Hepatocyte (in vitro differentiated cells): ENCODE results near the gene MINDY3. TPM values are rescaled to one million over a fixed set of nuclear protein-coding genes. Genes with fewer than 3 reads are reported as not detected.

ENCODE experiments used
- DNase-seq: peaks from one replicate; pipeline ENCODE4 v3.0.0-alpha.2; 2016; ENCODE audit warnings: low spot score
- H2AFZ ChIP-seq: fragments of 200-600 bp; sonication (generic); 2 replicates; pipeline ENCODE4 v1.6.0; 2016; ENCODE audit warnings: antibody characterized with exemption, mild to moderate bottlenecking
- H3K27ac ChIP-seq: fragments of 200-600 bp; sonication (generic); 2 replicates; pipeline ENCODE4 v1.5.1; 2016; ENCODE audit warnings: mild to moderate bottlenecking
- H3K27me3 ChIP-seq: fragments of 200-600 bp; sonication (generic); 2 replicates; pipeline ENCODE4 v1.6.1; 2016
- H3K36me3 ChIP-seq: fragments of 200-600 bp; sonication (generic); replicated peaks from 2 replicates; pipeline ENCODE4 v1.5.1; 2016; ENCODE audit warnings: low read depth; ENCODE audit not compliant: insufficient read depth
- H3K4me1 ChIP-seq: fragments of 200-600 bp; sonication (generic); 2 replicates; pipeline ENCODE4 v1.5.1; 2016; ENCODE audit warnings: mild to moderate bottlenecking, moderate library complexity; ENCODE audit not compliant: insufficient read depth
- H3K4me2 ChIP-seq: fragments of 200-600 bp; sonication (generic); 2 replicates; pipeline ENCODE4 v1.6.0; 2016
- H3K4me3 ChIP-seq: fragments of 200-600 bp; sonication (generic); 2 replicates; pipeline ENCODE4 v1.5.1; 2016; ENCODE audit warnings: mild to moderate bottlenecking
- H3K79me2 ChIP-seq: fragments of 200-600 bp; sonication (generic); 2 replicates; pipeline ENCODE4 v1.6.0; 2017; ENCODE audit warnings: mild to moderate bottlenecking
- H3K9me2 ChIP-seq: fragments of 200-600 bp; sonication (generic); replicated peaks from 2 replicates; pipeline ENCODE4 v1.6.0; 2017; ENCODE audit warnings: mild to moderate bottlenecking; ENCODE audit not compliant: insufficient read depth
- H3K9me3 ChIP-seq: fragments of 200-600 bp; sonication (generic); 2 replicates; pipeline ENCODE4 v1.5.1; 2016; ENCODE audit warnings: low read depth, mild to moderate bottlenecking
- H4K20me1 ChIP-seq: fragments of 200-600 bp; sonication (generic); 2 replicates; pipeline ENCODE4 v1.6.0; 2016; ENCODE audit warnings: mild to moderate bottlenecking; ENCODE audit not compliant: insufficient read depth, poor library complexity, severe bottlenecking
- EZH2 ChIP-seq: fragments of 200-600 bp; sonication (generic); IDR thresholded peaks from 2 replicates; pipeline ENCODE4 v1.6.1; 2016; ENCODE audit warnings: antibody characterized with exemption, mild to moderate bottlenecking, borderline replicate concordance
- EZH2phosphoT487 ChIP-seq: fragments of 200-600 bp; sonication (generic); IDR thresholded peaks from one replicate; pipeline ENCODE4 v1.6.1; 2018; ENCODE audit warnings: antibody characterized with exemption, mild to moderate bottlenecking, low read depth, moderate library complexity; ENCODE audit not compliant: unreplicated experiment, severe bottlenecking
- WGBS: methylation state at CpG from one replicate; pipeline ENCODE4 v1.1.6; 2016; ENCODE audit warnings: low lambda C conversion rate; ENCODE audit errors: missing lambda C conversion rate; 5-methylcytosine and 5-hydroxymethylcytosine counted together
- polyA plus RNA-seq: library from polyadenylated mRNA; unstranded; fragments of >200 nt; fragmentation: Nextera tagmentation; extraction: Ambion mirVana; gene quantifications from 2 replicates; pipeline ENCODE4 v1.2.1, GENCODE V29; 2016
- total RNA-seq: library from RNA; depleted of rRNA; stranded (reverse); fragments of >200 nt; gene quantifications from 2 replicates; pipeline ENCODE4 v1.2.3, GENCODE V29; 2014
- TF ChIP-seq, protein P1 (sequence below): fragments of 200-600 bp; sonication (generic); IDR thresholded peaks from 2 replicates; pipeline ENCODE4 v1.5.1; 2016; ENCODE audit warnings: antibody characterized with exemption, mild to moderate bottlenecking; ENCODE audit not compliant: poor library complexity

MINDY3 gene
- total and polyA plus RNA-seq, 2 experiments from 2014 or later: 16.5 to 37.6 TPM

DNA sequence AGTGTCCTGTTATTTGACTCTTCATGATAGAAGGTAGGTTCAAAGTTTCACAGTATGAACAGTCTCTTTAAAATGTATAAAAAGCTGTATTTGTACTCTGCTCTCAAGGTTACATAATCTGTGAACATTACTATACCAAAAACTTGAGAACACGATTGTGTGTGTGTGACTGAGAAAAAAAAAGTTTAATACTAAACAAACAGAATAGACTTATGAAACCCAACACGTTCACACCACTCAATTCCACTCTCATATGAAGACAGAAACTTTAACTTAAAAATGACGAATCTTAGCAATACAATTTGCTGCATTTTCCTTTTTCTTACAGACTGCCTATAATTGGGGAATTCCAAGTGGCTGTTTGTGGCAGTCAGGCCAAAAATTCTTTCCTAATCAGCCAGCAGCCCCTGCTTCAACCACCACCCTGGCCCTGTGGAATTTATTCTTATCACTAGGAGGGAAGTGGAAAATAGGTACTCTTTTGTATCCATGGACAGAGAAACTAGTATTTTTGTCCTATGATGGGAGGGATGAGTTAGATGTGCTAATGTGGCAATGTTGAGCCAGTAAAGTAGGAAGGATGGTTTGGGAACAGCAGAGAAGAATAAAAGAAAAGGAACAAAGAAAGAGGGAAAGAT, 42.8 kb downstream of the MINDY3 start:
- DNase-seq: no peak
- H3K4me2 ChIP-seq: no peak overlapping the region
- H3K9me3 ChIP-seq: no peaks in the 10 kb centered on the region
- H3K4me1 ChIP-seq: no peaks in the 10 kb centered on the region
- H3K27me3 ChIP-seq: no peaks in the 10 kb centered on the region
- no peaks in the 10 kb centered on the region for H3K36me3 ChIP-seq
- H2AFZ ChIP-seq: no peak overlapping the region
- H3K27ac ChIP-seq: no peak overlapping the region
- WGBS: 73% methylated on average over 3 of the region's 3 CpGs
- no peaks in the 10 kb centered on the region for H3K79me2 ChIP-seq
- no peaks in the 10 kb centered on the region for H4K20me1 ChIP-seq
- no peaks in the 10 kb centered on the region for H3K9me2 ChIP-seq
- TF ChIP-seq, protein P1, sequence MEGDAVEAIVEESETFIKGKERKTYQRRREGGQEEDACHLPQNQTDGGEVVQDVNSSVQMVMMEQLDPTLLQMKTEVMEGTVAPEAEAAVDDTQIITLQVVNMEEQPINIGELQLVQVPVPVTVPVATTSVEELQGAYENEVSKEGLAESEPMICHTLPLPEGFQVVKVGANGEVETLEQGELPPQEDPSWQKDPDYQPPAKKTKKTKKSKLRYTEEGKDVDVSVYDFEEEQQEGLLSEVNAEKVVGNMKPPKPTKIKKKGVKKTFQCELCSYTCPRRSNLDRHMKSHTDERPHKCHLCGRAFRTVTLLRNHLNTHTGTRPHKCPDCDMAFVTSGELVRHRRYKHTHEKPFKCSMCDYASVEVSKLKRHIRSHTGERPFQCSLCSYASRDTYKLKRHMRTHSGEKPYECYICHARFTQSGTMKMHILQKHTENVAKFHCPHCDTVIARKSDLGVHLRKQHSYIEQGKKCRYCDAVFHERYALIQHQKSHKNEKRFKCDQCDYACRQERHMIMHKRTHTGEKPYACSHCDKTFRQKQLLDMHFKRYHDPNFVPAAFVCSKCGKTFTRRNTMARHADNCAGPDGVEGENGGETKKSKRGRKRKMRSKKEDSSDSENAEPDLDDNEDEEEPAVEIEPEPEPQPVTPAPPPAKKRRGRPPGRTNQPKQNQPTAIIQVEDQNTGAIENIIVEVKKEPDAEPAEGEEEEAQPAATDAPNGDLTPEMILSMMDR: no peak
- TF ChIP-seq EZH2phosphoT487 (no peak), EZH2 (no peak)
- H3K4me3 ChIP-seq: no peak overlapping the region

DNA sequence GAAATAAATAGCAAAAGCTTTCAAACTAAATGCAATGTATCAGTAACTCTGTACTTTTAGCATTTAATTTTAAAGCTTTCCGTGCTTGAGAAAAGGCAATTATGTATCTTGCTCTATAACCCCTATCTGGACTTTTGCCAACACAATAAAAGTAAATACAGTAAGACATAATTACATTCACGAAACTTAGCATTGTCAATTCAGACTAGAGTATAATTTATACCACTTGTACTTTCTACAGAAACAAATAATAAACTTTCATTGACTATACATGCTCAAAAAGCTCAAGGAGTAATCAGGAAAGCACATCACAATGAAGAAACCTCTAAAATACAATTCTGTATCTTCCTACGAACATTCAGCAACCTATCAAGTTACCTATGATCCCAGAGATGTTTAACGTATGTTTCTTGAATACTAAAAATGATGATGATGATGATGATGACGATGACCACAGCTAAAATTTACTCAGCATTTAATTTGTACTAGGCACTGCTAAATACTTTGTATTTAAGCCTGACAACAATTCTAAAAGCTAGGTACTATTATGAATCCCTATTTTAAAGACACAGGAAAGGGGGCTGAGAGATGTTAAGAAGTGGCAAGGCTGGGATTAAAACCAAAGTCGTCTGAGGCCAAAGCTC, 44.9 kb downstream of the MINDY3 start:
- no peak overlapping the region for H3K4me2 ChIP-seq
- H3K79me2 ChIP-seq: no peaks in the 10 kb centered on the region
- H3K9me2 ChIP-seq: no peaks in the 10 kb centered on the region
- no peaks in the 10 kb centered on the region for H3K36me3 ChIP-seq
- H3K27me3 ChIP-seq: no peaks in the 10 kb centered on the region
- H3K4me3 ChIP-seq: no peak overlapping the region
- TF ChIP-seq, protein P1: no peak
- no peak for TF ChIP-seq EZH2phosphoT487
- no peak for TF ChIP-seq EZH2
- DNase-seq: no peak
- no peak overlapping the region for H2AFZ ChIP-seq
- 72% methylated on average over 6 of the region's 6 CpGs for WGBS
- H3K4me1 ChIP-seq: no peaks in the 10 kb centered on the region
- H4K20me1 ChIP-seq: no peaks in the 10 kb centered on the region
- H3K27ac ChIP-seq: peak overlapping the region; percentile 8
- no peaks in the 10 kb centered on the region for H3K9me3 ChIP-seq

DNA sequence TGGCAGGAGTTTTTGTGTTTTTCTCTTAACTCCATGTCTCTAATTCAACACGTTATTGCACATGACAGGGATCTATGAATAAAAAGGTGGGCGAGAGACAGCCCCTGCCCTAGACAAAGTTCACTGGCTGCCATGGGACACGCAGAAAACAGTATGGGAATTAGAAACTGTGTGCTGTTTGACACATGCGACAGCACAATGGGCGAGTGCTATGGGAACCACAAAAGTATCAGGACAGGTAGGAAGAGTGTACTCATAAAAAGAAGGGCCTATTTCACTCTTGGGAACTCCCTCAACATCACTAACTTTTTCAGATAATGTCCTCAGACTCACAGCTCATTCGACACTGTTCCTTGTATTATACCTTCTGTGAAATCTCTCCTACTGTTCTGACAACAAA, 45.7 kb downstream of the MINDY3 start:
- Histone ChIP-seq H3K79me2 (no peaks in the 10 kb centered on the region), H2AFZ (no peak overlapping the region), H3K27me3 (no peaks in the 10 kb centered on the region), H4K20me1 (no peaks in the 10 kb centered on the region), H3K4me3 (no peak overlapping the region), H3K4me1 (no peaks in the 10 kb centered on the region), H3K9me3 (no peaks in the 10 kb centered on the region), H3K27ac (no peak overlapping the region), H3K36me3 (no peaks in the 10 kb centered on the region), H3K9me2 (no peaks in the 10 kb centered on the region), H3K4me2 (no peak overlapping the region)
- WGBS: 88% methylated on average over 6 of the region's 6 CpGs
- TF ChIP-seq, protein P1: no peak
- TF ChIP-seq EZH2: no peak
- no peak for TF ChIP-seq EZH2phosphoT487
- no peak for DNase-seq
